GM12878 (cell line): ENCODE results near the gene SLC44A4. TPM values are rescaled to one million over a fixed set of nuclear protein-coding genes. Genes with fewer than 3 reads are reported as not detected.

Source experiments
- BHLHE40 ChIP-seq, 2 experiments: fragments of 450-650 bp in 1 of 2; IDR thresholded peaks; 2 replicates each; pipeline ENCODE4 v1.6.1; 2011 to 2017; ENCODE audit warnings: low read depth in 2 of 2, borderline replicate concordance in 1 of 2, improper control_type of control experiment in 1 of 2, low read length in 1 of 2, mild to moderate bottlenecking in 1 of 2
- CEBPB ChIP-seq, 2 experiments: fragments of 150-350 bp in 1 of 2; IDR thresholded peaks; 2 replicates each; pipeline ENCODE4 v1.6.1; 2012 to 2014; ENCODE audit warnings: low read depth in 2 of 2, low read length in 2 of 2, borderline replicate concordance in 1 of 2, inconsistent platforms in 1 of 2
- CHD4 ChIP-seq: fragments of 200-600 bp; sonication (generic); IDR thresholded peaks from 2 replicates; pipeline ENCODE4 v1.6.1; 2016; ENCODE audit warnings: mild to moderate bottlenecking
- CREM ChIP-seq: IDR thresholded peaks from 2 replicates; pipeline ENCODE4 v1.6.1; 2014; ENCODE audit warnings: antibody characterized with exemption, low read depth
- HCFC1 ChIP-seq: fragments of 150-350 bp; IDR thresholded peaks from 2 replicates; pipeline ENCODE4 v1.6.1; 2014; ENCODE audit warnings: low read length
- HDGF ChIP-seq: fragments of 450-650 bp; IDR thresholded peaks from 2 replicates; pipeline ENCODE4 v1.6.1; 2016; ENCODE audit warnings: antibody characterized with exemption
- IKZF2 ChIP-seq, 2 experiments: fragments of 450-650 bp; IDR thresholded peaks; 2 replicates each; pipeline ENCODE4 v1.6.1; 2017; ENCODE audit warnings: mild to moderate bottlenecking in 2 of 2, moderate library complexity in 2 of 2
- KAT2A ChIP-seq: conservative IDR thresholded peaks from 2 replicates; pipeline ENCODE4 v1.6.1; 2011; ENCODE audit warnings: low read depth, low read length; ENCODE audit not compliant: control insufficient read depth
- MEF2B ChIP-seq: fragments of 450-650 bp; IDR thresholded peaks from 2 replicates; pipeline ENCODE4 v1.6.1; 2018; ENCODE audit warnings: mild to moderate bottlenecking, moderate library complexity; ENCODE audit not compliant: partially characterized antibody, poor library complexity, severe bottlenecking
- MTA2 ChIP-seq: fragments of 450-650 bp; IDR thresholded peaks from 2 replicates; pipeline ENCODE4 v1.6.1; 2016; ENCODE audit warnings: low read depth, mild to moderate bottlenecking, moderate library complexity
- NRF1 ChIP-seq: conservative IDR thresholded peaks from 2 replicates; pipeline ENCODE4 v1.6.1; 2011; ENCODE audit warnings: mild to moderate bottlenecking, low read depth, low read length, improper control_type of control experiment
- PAX8 ChIP-seq: fragments of 450-650 bp; IDR thresholded peaks from 2 replicates; pipeline ENCODE4 v1.6.1; 2017; ENCODE audit warnings: mild to moderate bottlenecking, moderate library complexity
- PML ChIP-seq: IDR thresholded peaks from 2 replicates; pipeline ENCODE4 v1.6.1; 2012; ENCODE audit warnings: low read length, inconsistent platforms
- POLR2AphosphoS2 ChIP-seq: IDR thresholded peaks from 2 replicates; pipeline ENCODE4 v1.6.1; 2011; ENCODE audit warnings: low read depth, mild to moderate bottlenecking, low read length, improper control_type of control experiment, moderate library complexity
- POLR2AphosphoS5 ChIP-seq: IDR thresholded peaks from 2 replicates; pipeline ENCODE4 v1.6.1; 2011; ENCODE audit warnings: mild to moderate bottlenecking, low read length, inconsistent platforms
- RBBP5 ChIP-seq: fragments of 200-600 bp; sonication (generic); conservative IDR thresholded peaks from 2 replicates; pipeline ENCODE4 v1.6.1; 2016
- RCOR1 ChIP-seq: conservative IDR thresholded peaks from 2 replicates; pipeline ENCODE4 v1.6.1; 2012; ENCODE audit warnings: low read depth, low read length, improper control_type of control experiment
- SMC3 ChIP-seq: IDR thresholded peaks from 2 replicates; pipeline ENCODE4 v1.6.1; 2011; ENCODE audit warnings: low read length, improper control_type of control experiment, borderline replicate concordance
- SREBF1 ChIP-seq: IDR thresholded peaks from 2 replicates; pipeline ENCODE4 v1.6.1; 2012; ENCODE audit warnings: mild to moderate bottlenecking, low read length
- STAT3 ChIP-seq: IDR thresholded peaks from 2 replicates; pipeline ENCODE4 v1.6.1; 2011; ENCODE audit warnings: low read depth, low read length, improper control_type of control experiment
- ZZZ3 ChIP-seq: IDR thresholded peaks from 2 replicates; pipeline ENCODE4 v1.6.1; 2011; ENCODE audit warnings: low read depth; ENCODE audit not compliant: control insufficient read depth, insufficient read length
- polyA plus RNA-seq, 11 experiments: library from polyadenylated mRNA; depleted of rRNA in 4 of 11; unstranded in 6 of 11; stranded (reverse) in 5 of 11; fragments of >200 nt; fragmentation: Nextera tagmentation in 4 of 11; fragmentation: Illumina TruSeq in 1 of 11; extraction: Ambion mirVana in 4 of 11; extraction: Trizol in 1 of 11; gene quantifications; 1 replicate in 1 of 11; 2 replicates in 10 of 11; pipeline versions ENCODE4 v1.2.1 to v1.2.3, GENCODE V29; 2011 to 2016; ENCODE audit warnings: inconsistent platforms in 2 of 11, missing spikeins in 2 of 11, low read depth in 1 of 11
- total RNA-seq, 4 experiments: library from RNA; depleted of rRNA in 3 of 4; stranded (reverse); fragments of >200 nt in 3 of 4; fragmentation: Illumina TruSeq in 1 of 4; extraction: Trizol in 1 of 4; gene quantifications; 2 replicates each; pipeline versions ENCODE4 v1.2.1 to v1.2.3, GENCODE V29; 2013 to 2021
- TF ChIP-seq, protein P1 (sequence below): IDR thresholded peaks from 2 replicates; pipeline ENCODE4 v1.6.1; 2012; ENCODE audit warnings: low read depth, low read length, improper control_type of control experiment
- TF ChIP-seq, protein P2 (sequence below): fragments of 450-650 bp; IDR thresholded peaks from 2 replicates; pipeline ENCODE4 v1.6.1; 2017; ENCODE audit warnings: antibody characterized with exemption, mild to moderate bottlenecking, moderate library complexity
- TF ChIP-seq, protein P3 (sequence below): IDR thresholded peaks from 2 replicates; pipeline ENCODE4 v1.6.1; 2011; ENCODE audit warnings: low read depth, mild to moderate bottlenecking, low read length, moderate library complexity, borderline replicate concordance; ENCODE audit errors: extremely low read depth
- TF ChIP-seq, protein P4 (sequence below): fragments of 450-650 bp; IDR thresholded peaks from 2 replicates; pipeline ENCODE4 v1.6.1; 2017; ENCODE audit warnings: low read depth, mild to moderate bottlenecking, moderate library complexity
- TF ChIP-seq, protein P5 (sequence below): IDR thresholded peaks from 2 replicates; pipeline ENCODE4 v1.6.1; 2012; ENCODE audit warnings: low read depth, low read length, improper control_type of control experiment
- TF ChIP-seq, protein P6 (sequence below): IDR thresholded peaks from 2 replicates; pipeline ENCODE4 v1.6.1; 2012; ENCODE audit warnings: low read depth, low read length, improper control_type of control experiment

Gene SLC44A4
- total and polyA plus RNA-seq, 10 of the 15 experiments (the other 5 are each of a cell fraction or from before 2014, with no cell fraction given): 0.04 to 0.24 (median 0.15) TPM; not detected in 3

DNA sequence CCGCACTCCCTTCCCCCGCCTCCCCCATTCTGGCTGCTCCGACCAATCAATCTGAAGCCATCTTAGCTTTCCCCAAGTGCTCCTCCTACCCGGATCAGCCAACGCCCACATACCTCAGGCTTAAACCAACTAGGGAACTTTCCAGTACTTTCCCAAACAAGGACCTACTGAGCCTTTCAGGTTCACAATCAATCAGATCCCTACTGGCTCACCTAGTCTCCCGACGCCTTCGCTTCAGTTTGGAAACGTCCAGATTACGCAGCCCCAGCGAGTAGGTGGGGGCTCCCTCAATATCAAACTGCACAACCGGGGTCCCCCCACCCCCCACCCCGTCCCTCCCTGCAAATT, 64.1 kb downstream of the SLC44A4 start (continued):
- TF ChIP-seq HCFC1 (no peak), CREM (no peak), HDGF (no peak), POLR2AphosphoS5 (no peak), POLR2AphosphoS2 (no peak), STAT3 (no peak), ZZZ3 (no peak), SREBF1 (no peak), KAT2A (no peak), BHLHE40 (IDR thresholded peaks at IDR 0.05; ENCODE audit: borderline replicate concordance in 1 of 2, low read depth in 2 of 2, low read length in 1 of 2) (no peak), NRF1 (no peak), SMC3 (no peak), MTA2 (peak; percentile 43; the same call in 1 of the 2 replicates), PAX8 (no peak), RCOR1 (no peak), CEBPB (IDR thresholded peaks at IDR 0.05; ENCODE audit: borderline replicate concordance in 1 of 2, low read depth in 2 of 2, low read length in 2 of 2) (no peak), CHD4 (no peak), IKZF2 (IDR thresholded peaks at IDR 0.05) (peak; percentile 87), PML (no peak), RBBP5 (no peak), MEF2B (no peak)
- TF ChIP-seq, protein P1, sequence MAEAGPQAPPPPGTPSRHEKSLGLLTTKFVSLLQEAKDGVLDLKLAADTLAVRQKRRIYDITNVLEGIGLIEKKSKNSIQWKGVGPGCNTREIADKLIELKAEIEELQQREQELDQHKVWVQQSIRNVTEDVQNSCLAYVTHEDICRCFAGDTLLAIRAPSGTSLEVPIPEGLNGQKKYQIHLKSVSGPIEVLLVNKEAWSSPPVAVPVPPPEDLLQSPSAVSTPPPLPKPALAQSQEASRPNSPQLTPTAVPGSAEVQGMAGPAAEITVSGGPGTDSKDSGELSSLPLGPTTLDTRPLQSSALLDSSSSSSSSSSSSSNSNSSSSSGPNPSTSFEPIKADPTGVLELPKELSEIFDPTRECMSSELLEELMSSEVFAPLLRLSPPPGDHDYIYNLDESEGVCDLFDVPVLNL: no peak
- TF ChIP-seq, protein P2, sequence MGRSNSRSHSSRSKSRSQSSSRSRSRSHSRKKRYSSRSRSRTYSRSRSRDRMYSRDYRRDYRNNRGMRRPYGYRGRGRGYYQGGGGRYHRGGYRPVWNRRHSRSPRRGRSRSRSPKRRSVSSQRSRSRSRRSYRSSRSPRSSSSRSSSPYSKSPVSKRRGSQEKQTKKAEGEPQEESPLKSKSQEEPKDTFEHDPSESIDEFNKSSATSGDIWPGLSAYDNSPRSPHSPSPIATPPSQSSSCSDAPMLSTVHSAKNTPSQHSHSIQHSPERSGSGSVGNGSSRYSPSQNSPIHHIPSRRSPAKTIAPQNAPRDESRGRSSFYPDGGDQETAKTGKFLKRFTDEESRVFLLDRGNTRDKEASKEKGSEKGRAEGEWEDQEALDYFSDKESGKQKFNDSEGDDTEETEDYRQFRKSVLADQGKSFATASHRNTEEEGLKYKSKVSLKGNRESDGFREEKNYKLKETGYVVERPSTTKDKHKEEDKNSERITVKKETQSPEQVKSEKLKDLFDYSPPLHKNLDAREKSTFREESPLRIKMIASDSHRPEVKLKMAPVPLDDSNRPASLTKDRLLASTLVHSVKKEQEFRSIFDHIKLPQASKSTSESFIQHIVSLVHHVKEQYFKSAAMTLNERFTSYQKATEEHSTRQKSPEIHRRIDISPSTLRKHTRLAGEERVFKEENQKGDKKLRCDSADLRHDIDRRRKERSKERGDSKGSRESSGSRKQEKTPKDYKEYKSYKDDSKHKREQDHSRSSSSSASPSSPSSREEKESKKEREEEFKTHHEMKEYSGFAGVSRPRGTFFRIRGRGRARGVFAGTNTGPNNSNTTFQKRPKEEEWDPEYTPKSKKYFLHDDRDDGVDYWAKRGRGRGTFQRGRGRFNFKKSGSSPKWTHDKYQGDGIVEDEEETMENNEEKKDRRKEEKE: no peak
- TF ChIP-seq, protein P3, sequence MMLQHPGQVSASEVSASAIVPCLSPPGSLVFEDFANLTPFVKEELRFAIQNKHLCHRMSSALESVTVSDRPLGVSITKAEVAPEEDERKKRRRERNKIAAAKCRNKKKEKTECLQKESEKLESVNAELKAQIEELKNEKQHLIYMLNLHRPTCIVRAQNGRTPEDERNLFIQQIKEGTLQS: no peak
- TF ChIP-seq, protein P4, sequence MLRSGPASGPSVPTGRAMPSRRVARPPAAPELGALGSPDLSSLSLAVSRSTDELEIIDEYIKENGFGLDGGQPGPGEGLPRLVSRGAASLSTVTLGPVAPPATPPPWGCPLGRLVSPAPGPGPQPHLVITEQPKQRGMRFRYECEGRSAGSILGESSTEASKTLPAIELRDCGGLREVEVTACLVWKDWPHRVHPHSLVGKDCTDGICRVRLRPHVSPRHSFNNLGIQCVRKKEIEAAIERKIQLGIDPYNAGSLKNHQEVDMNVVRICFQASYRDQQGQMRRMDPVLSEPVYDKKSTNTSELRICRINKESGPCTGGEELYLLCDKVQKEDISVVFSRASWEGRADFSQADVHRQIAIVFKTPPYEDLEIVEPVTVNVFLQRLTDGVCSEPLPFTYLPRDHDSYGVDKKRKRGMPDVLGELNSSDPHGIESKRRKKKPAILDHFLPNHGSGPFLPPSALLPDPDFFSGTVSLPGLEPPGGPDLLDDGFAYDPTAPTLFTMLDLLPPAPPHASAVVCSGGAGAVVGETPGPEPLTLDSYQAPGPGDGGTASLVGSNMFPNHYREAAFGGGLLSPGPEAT: peak; percentile 75
- TF ChIP-seq, protein P5, sequence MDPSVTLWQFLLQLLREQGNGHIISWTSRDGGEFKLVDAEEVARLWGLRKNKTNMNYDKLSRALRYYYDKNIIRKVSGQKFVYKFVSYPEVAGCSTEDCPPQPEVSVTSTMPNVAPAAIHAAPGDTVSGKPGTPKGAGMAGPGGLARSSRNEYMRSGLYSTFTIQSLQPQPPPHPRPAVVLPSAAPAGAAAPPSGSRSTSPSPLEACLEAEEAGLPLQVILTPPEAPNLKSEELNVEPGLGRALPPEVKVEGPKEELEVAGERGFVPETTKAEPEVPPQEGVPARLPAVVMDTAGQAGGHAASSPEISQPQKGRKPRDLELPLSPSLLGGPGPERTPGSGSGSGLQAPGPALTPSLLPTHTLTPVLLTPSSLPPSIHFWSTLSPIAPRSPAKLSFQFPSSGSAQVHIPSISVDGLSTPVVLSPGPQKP: no peak
- TF ChIP-seq, protein P6, sequence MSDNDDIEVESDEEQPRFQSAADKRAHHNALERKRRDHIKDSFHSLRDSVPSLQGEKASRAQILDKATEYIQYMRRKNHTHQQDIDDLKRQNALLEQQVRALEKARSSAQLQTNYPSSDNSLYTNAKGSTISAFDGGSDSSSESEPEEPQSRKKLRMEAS: no peak
